Thoracic aorta (tissue), 2 donors: ENCODE measurements around the gene HOXC4. TPM values are rescaled to one million over a fixed set of nuclear protein-coding genes. Genes with fewer than 3 reads are reported as not detected.

Experiments used
- ATAC-seq: fragments of 150-250 bp; one replicate; pipeline ENCODE4 v1.8.0; 2017; ENCODE audit warnings: low read depth; ENCODE audit not compliant: insufficient number of reproducible peaks, low FRiP score
- DNase-seq: peaks from one replicate; pipeline ENCODE4 v3.0.0-alpha.2; 2020; ENCODE audit warnings: low spot score
- H3K27ac ChIP-seq, 2 donors: fragments of 200-600 bp; sonication (generic); 1 replicate in 1 of 2; 2 replicates in 1 of 2; pipeline ENCODE4 v1.5.1; 2016; ENCODE audit warnings: mild to moderate bottlenecking in 2 of 2, moderate library complexity in 2 of 2
- H3K27me3 ChIP-seq: fragments of 200-600 bp; sonication (generic); replicated peaks from 2 replicates; pipeline ENCODE4 v1.6.0; 2016; ENCODE audit warnings: mild to moderate bottlenecking; ENCODE audit not compliant: insufficient read depth
- H3K36me3 ChIP-seq: fragments of 200-600 bp; sonication (generic); one replicate; pipeline ENCODE4 v1.5.1; 2016
- H3K4me1 ChIP-seq, 2 donors: fragments of 200-600 bp; sonication (generic); 1 replicate in 1 of 2; 2 replicates in 1 of 2; pipeline versions ENCODE4 v1.5.1 to v1.6.0; 2016; ENCODE audit warnings: low read depth in 2 of 2, mild to moderate bottlenecking in 1 of 2; ENCODE audit not compliant: control insufficient read depth in 1 of 2
- H3K4me3 ChIP-seq: fragments of 200-600 bp; sonication (generic); 2 replicates; pipeline ENCODE4 v1.5.1; 2016; ENCODE audit warnings: mild to moderate bottlenecking
- H3K9me3 ChIP-seq: fragments of 200-600 bp; sonication (generic); 2 replicates; pipeline ENCODE4 v1.5.1; 2016
- total RNA-seq, 2 donors: library from RNA; depleted of rRNA; stranded (reverse); fragments of >200 nt; gene quantifications; one replicate each; pipeline versions ENCODE4 v1.1.0 to v1.2.3, GENCODE V29; 2016
- TF ChIP-seq, protein P1 (sequence below): fragments of 200-600 bp; sonication (generic); IDR thresholded peaks from one replicate; pipeline ENCODE4 v1.5.1; 2019; ENCODE audit warnings: antibody characterized with exemption

Gene HOXC4
- total RNA-seq, 2 donors from 2014 or later, result 1.2 TPM; not detected in 1

DNA sequence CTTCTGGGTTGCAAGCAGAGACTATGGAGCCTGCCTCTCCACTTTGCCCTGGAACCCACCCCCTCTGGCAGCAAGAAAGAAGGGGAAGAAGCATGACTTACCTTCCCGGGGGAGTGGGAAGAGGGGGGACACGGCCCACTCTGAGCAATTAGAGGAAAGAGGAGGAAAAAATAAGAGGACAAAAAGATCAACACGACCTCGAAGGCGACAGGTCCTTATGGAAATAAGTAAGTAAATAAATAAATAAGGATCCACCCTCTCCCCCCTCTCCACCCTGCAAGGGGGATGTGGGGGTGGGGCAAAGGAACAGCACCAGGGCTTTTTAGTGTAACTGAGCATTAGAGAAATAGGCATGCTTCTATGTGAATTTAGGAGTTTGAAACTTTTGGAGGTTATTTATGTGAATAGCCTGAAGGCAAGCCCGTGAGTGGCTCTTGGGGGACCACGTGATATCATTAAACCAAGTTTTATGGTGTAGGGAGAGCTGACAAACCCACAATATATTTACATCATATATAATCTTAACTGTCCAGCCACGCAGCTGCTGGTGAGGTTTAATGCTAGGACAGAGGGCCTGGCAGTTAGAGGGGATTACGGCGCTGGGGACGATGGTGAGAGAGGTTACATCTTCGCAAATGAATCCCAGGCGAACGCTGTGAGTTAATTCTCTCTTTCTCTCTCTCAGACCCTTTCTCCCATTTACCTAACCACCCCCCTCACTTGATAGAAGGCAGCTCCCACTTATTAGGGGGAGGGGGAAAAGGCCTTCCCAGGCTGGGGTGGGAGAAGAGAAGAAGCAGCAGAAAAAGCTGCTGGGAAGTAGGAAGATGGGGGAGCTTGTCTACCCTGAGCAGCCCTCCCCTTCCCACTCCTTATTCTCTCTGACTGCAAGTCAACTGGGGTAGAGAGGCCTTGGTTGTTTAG lies 16.0 kb upstream of the HOXC4 start:
- Histone ChIP-seq H3K27me3 (no peaks in the 10 kb centered on the region), H3K9me3 (no peaks in the 10 kb centered on the region), H3K36me3 (no peaks in the 10 kb centered on the region), H3K4me3 (no peak overlapping the region), H3K27ac (no peak overlapping the region), H3K4me1 (peaks cover 0 to 11% of the 10 kb centered on the region in 2 donors)
- ATAC-seq, result no peak
- DNase-seq, result no peak
- TF ChIP-seq, protein P1, sequence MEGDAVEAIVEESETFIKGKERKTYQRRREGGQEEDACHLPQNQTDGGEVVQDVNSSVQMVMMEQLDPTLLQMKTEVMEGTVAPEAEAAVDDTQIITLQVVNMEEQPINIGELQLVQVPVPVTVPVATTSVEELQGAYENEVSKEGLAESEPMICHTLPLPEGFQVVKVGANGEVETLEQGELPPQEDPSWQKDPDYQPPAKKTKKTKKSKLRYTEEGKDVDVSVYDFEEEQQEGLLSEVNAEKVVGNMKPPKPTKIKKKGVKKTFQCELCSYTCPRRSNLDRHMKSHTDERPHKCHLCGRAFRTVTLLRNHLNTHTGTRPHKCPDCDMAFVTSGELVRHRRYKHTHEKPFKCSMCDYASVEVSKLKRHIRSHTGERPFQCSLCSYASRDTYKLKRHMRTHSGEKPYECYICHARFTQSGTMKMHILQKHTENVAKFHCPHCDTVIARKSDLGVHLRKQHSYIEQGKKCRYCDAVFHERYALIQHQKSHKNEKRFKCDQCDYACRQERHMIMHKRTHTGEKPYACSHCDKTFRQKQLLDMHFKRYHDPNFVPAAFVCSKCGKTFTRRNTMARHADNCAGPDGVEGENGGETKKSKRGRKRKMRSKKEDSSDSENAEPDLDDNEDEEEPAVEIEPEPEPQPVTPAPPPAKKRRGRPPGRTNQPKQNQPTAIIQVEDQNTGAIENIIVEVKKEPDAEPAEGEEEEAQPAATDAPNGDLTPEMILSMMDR, result no peak

DNA sequence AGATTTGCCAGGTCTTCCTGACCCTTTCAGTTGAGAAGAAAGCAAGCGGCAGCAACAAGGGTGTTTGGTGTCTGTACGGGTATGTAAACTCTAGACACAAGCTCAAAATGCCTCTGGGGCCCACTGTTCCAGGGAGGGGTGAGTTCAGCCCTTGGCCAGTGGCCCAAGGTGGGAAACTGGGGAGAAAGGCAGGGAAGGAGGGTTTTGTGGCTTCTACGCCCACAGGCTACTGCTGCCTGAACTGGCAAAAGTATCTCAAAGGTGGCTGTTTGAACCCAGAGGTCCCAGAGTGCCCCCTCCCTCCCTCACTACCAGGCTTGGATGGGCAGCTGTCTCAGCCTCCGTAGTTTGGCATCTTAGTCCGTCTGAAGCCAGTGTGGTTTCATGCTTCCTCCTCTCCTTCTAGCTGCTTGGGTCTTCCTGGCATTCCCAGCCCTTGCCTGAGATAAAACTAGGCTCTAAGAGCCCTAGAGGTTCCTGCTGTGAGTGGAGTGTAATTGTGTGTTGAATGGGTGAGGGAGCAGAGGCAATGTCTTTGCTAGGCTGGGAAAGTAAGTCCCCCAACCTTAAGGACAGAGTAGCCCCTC lies 15.3 kb upstream of the HOXC4 start:
- Histone ChIP-seq H3K9me3 (no peaks in the 10 kb centered on the region), H3K27me3 (no peaks in the 10 kb centered on the region), H3K27ac (no peak overlapping the region), H3K4me1 (peaks cover 0 to 10% of the 10 kb centered on the region in 2 donors), H3K36me3 (no peaks in the 10 kb centered on the region), H3K4me3 (no peak overlapping the region)
- DNase-seq, result no peak
- no peak for ATAC-seq
- TF ChIP-seq, protein P1, result no peak

DNA sequence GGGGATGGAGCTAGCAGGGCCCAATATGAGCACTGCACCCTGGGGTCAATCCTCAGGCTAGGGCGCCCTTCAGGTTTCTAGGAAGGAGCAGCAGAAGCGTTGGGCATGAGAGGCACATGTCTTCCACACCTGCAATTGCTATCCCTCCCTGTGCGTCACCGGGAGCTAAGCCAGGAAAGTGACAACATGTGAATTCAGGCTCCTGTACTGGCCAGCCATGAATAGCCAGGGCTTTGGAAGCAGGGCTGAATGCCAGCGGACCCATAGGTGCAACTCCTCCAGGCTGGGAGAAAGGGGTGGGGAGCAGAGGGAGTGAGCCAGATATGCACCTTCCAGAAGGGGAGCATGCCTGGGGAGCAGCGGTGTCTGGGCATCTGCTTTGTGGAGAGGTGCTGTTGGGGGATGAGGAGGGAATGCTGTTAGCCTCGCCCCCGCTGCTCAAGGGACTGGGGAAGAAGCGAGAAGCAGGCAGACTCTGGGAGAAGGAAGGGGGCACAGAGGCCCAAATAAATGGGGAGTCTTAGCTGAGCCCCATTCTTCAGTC lies 14.7 kb upstream of the HOXC4 start:
- Histone ChIP-seq H3K36me3 (no peaks in the 10 kb centered on the region), H3K9me3 (no peaks in the 10 kb centered on the region), H3K4me1 (peaks cover 0 to 7% of the 10 kb centered on the region in 2 donors), H3K27ac (no peak overlapping the region), H3K4me3 (no peak overlapping the region), H3K27me3 (no peaks in the 10 kb centered on the region)
- TF ChIP-seq, protein P1, result no peak
- no peak for ATAC-seq
- no peak for DNase-seq

DNA sequence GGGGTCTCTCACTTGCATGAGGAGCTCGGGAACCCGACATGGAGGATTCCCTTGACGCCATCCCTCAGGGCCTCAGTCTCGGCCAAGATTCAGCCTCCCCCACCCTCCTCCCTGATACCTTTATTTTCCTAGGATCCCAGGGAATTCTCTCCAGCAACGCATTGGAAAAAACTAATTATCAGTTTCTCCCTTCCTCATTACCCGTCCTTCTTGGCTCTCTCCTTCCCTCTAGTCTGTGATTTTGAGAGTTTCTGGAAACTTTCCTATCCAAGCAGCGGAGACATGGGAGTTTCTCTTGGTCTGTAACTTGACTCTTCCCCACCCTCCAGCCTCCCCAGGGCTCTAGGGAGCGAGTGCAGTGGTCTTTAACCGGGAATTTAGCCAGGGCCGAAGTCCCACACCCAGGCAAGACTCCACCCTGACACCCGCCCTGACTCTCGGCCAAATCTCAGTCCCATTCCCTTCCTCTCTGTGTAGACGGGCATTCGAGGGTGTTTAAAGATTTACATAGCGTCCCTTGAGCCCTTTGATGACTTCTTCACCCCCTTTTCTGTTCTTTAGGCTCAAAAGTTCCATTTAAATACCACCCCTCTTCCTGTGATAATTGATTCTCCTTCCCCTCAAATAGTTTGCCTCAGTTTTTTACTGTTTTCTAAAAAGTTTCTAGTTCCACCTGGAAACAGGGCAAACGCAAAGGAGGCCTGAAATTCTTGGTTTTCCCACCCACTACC lies 14.1 kb upstream of the HOXC4 start:
- DNase-seq (no peak), ATAC-seq (no peak)
- Histone ChIP-seq H3K4me3 (no peak overlapping the region), H3K4me1 (peaks cover 0 to 7% of the 10 kb centered on the region in 2 donors), H3K27me3 (no peaks in the 10 kb centered on the region), H3K36me3 (no peaks in the 10 kb centered on the region), H3K27ac (no peak overlapping the region), H3K9me3 (no peaks in the 10 kb centered on the region)
- TF ChIP-seq, protein P1, result no peak

DNA sequence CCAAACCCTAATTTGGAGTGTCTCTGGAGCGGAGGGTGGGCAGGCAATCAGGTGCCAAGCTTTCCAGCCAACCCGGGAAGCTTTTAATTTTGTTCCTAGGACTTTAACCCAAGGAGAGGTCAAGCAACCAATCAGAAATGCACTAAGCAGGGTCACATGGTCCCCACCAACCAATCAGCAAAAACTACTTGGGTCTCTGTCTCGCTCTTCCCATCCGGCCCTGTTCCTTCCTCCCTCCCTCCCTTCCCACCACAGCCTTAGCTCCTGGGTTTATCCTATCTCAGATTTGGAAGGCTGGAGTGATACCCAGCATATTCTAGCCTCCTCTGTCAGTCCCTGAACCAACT lies 13.5 kb upstream of the HOXC4 start:
- TF ChIP-seq, protein P1, result no peak
- Histone ChIP-seq H3K27ac (no peak overlapping the region), H3K36me3 (no peaks in the 10 kb centered on the region), H3K9me3 (no peaks in the 10 kb centered on the region), H3K4me3 (no peak overlapping the region), H3K27me3 (no peaks in the 10 kb centered on the region), H3K4me1 (peaks cover 0 to 7% of the 10 kb centered on the region in 2 donors)
- peak; percentile 53 for ATAC-seq
- no peak for DNase-seq
